RWPE1 (cell line): ENCODE results near the gene GTPBP6.

Experiments
- CTCF ChIA-PET: fragments of 350-600 bp; sonication (Branson Sonifier 250); formaldehyde crosslinking; extraction: SDS; loops from one replicate; lab custom pipeline; 2021; lab: Yijun Ruan, JAX
- POLR2A ChIA-PET: fragments of 400-600 bp; formaldehyde crosslinking; extraction: SDS; loops from one replicate; lab custom pipeline; 2020; ENCODE audit warnings: antibody characterized with exemption; ENCODE audit not compliant: low non-redundant PET; lab: Yijun Ruan, JAX
- DNase-seq: peaks from one replicate; pipeline ENCODE4 v3.0.0; 2012; ENCODE audit warnings: low spot score
- H3K27ac ChIP-seq: fragments of 450-650 bp; 2 replicates; pipeline ENCODE4 v1.5.1; 2017
- CTCF ChIP-seq: fragments of 450-650 bp; conservative IDR thresholded peaks from 2 replicates; pipeline ENCODE4 v1.5.1; 2017; ENCODE audit warnings: low read depth, mild to moderate bottlenecking

Gene GTPBP6

GRCh38 chrX:276581-277201 lies 41.9 kb downstream of the GTPBP6 start:
- H3K27ac ChIP-seq, result no peak overlapping the region; the same call in 1 of the 2 replicates
- ChIA-PET POLR2A (no interaction called here), CTCF (no interaction called here)
- peak; percentile 53 for DNase-seq
- no peak for TF ChIP-seq CTCF

DNA sequence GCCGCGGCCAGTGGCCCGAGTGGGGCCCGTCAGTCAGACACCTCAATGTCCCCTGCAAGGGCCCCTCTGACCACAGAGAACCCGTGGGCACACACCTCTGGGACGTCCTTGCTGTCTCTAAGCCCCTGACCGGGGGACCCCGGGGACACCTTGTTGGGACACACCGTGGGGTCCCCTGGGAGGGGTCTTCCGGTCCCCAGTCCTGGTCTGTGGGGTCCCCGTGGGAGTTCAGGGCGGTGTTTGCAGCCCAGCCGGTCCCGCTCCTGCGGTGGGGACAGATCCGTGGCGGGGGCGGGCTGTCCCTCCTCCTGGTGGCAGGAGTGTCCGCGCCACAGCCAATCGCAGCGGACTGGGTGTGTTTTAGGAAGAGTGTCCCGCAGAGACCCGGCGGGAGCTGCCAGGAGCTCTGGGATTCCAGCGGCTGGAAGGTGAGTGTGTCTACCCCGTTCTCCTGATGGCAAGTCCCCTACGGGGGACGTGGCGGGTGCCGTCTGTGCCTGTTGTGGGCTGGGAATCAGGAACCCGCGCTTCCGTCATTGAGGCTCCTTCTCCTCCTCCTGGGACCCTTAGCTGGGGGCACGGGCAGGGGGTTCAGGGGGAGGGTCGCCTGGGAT lies 42.5 kb downstream of the GTPBP6 start:
- TF ChIP-seq CTCF, result no peak
- POLR2A ChIA-PET, result no interaction called here
- no peak overlapping the region; the same call in 1 of the 2 replicates for H3K27ac ChIP-seq
- CTCF ChIA-PET, result no interaction called here
- peak; percentile 45 for DNase-seq

- no peak for DNase-seq
- CTCF ChIA-PET, result no interaction called here
- no peak overlapping the region for H3K27ac ChIP-seq
- POLR2A ChIA-PET, result no interaction called here
- TF ChIP-seq CTCF, result no peak
These were observed 43.1 kb downstream of the GTPBP6 start for GRCh38 chrX:275476-275966.

- ChIA-PET POLR2A (no interaction called here), CTCF (no interaction called here)
- no peak overlapping the region for H3K27ac ChIP-seq
- no peak for DNase-seq
- no peak for TF ChIP-seq CTCF
These were observed 43.6 kb downstream of the GTPBP6 start for GRCh38 chrX:274904-275475.

DNA sequence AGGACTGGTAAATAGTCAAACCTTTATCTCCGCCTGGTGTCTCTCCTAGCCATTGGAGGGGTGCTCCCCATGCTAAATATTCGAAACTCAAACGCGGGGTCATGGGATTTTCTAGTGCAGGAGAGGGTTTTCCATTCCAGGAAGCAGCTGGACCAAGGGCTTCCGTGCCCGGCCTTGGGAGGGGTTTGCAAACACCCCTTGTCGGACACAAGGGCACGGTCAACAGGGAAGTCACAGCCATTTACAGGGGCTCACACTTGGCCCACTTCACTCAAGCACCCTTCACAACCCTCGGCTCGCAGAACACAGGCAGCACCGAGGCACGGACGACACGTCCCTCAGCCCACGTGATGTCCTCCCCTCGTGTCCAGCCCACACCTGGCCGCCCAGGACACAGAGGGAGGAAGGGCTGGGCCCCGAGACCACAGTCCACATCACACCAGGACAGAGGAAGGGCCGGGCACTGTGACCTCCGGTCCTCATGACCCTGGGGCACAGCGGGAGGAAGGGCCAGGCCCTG lies 47.7 kb downstream of the GTPBP6 start:
- no peak for DNase-seq
- no peak for TF ChIP-seq CTCF
- ChIA-PET POLR2A (no interaction called here), CTCF (no interaction called here)
- H3K27ac ChIP-seq, result no peak overlapping the region

DNA sequence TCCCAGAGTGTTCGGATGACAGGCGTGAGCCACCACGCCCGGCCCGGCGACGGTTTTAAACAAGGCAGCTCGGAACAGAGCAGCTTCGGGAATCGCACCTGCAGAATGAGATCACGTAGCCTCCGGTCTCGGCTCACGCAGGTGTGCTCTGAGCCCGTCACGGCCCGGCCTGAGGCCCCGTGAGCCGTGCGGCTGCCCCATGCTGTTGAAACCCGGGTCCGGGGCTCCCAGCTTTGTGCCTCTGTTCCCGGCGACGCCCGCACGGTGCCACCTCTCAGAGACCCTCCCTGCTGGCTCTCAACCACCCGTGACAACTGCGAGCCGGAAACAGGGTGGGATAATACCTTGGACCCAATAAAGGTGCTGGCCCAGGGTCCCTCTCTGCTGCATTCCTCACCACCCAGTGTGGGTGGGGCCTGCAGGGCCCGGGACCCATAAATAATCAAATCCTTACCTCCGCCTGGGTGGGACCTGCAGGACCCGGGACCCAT lies 50.8 kb downstream of the GTPBP6 start:
- no peak for TF ChIP-seq CTCF
- ChIA-PET CTCF (no interaction called here), POLR2A (no interaction called here)
- DNase-seq, result no peak
- no peak overlapping the region for H3K27ac ChIP-seq
